Panc1 (cell line): ENCODE measurements around the gene B3GAT3. TPM values are rescaled to one million over a fixed set of nuclear protein-coding genes. Genes with fewer than 3 reads are reported as not detected.
A peak's percentile ranks its signal among the peaks of the same experiment; 100 is the strongest.

ENCODE experiments used
- ATAC-seq: fragments of 200-7000 bp; cut with Tn5 transposase; 2 replicates; pipeline ENCODE4 v1.9.1; 2020; ENCODE audit warnings: mild to moderate bottlenecking, moderate library complexity
- BruUV-seq: library from RNA; stranded (reverse); fragments of 400-500 nt; replicated peaks from 2 replicates; lab custom pipeline; 2021; lab: Mats Ljungman, UMichigan
- CTCF ChIA-PET: fragments of 300-600 bp; sonication (Branson Sonifier 250); formaldehyde crosslinking; loops from one replicate; lab custom pipeline; 2022; ENCODE audit warnings: antibody characterized with exemption; lab: Charles Lee
- POLR2A ChIA-PET: fragments of 300-600 bp; sonication (Branson Sonifier 250); formaldehyde crosslinking; loops from one replicate; lab custom pipeline; 2022; ENCODE audit warnings: antibody characterized with exemption; lab: Charles Lee
- DNase-seq: peaks from one replicate; pipeline ENCODE4 v3.0.0-alpha.2; 2010; ENCODE audit warnings: low read depth, low spot score
- H3K27ac ChIP-seq: 2 replicates; pipeline ENCODE4 v1.5.1; 2011; ENCODE audit warnings: mild to moderate bottlenecking, low read length, inconsistent platforms
- H3K27me3 ChIP-seq: fragments of 200-500 bp; sonication (Bioruptor generic); 2 replicates; pipeline ENCODE4 v1.6.0; 2014; ENCODE audit warnings: low read length, inconsistent platforms; ENCODE audit not compliant: control insufficient read depth, insufficient read depth
- H3K36me3 ChIP-seq: fragments of 200-500 bp; sonication (Bioruptor generic); 2 replicates; pipeline ENCODE4 v1.5.1; 2014; ENCODE audit warnings: inconsistent platforms, mild to moderate bottlenecking, low read length, moderate library complexity; ENCODE audit not compliant: control insufficient read depth, insufficient read depth
- H3K4me1 ChIP-seq: 2 replicates; pipeline ENCODE4 v1.5.1; 2011; ENCODE audit warnings: inconsistent platforms, mild to moderate bottlenecking, low read length, moderate library complexity; ENCODE audit not compliant: control insufficient read depth, insufficient read depth
- H3K4me3 ChIP-seq, 2 experiments: 2 replicates each; pipeline ENCODE4 v1.5.1; 2011 to 2012; ENCODE audit warnings: low read depth in 2 of 2, low read length in 2 of 2, mild to moderate bottlenecking in 2 of 2, inconsistent platforms in 1 of 2, moderate library complexity in 1 of 2
- H3K9me3 ChIP-seq: fragments of 200-500 bp; sonication (Bioruptor generic); 2 replicates; pipeline ENCODE4 v1.5.1; 2014; ENCODE audit warnings: low read depth, mild to moderate bottlenecking, inconsistent platforms, low read length, moderate library complexity; ENCODE audit not compliant: control insufficient read depth, insufficient read depth
- CTCF ChIP-seq: fragments of 450-650 bp; IDR thresholded peaks from 2 replicates; pipeline ENCODE4 v1.5.1; 2017; ENCODE audit warnings: mild to moderate bottlenecking
- POLR2AphosphoS5 ChIP-seq: IDR thresholded peaks from 2 replicates; pipeline ENCODE4 v1.6.1; 2012; ENCODE audit warnings: mild to moderate bottlenecking, low read depth, low read length, moderate library complexity
- REST ChIP-seq, 2 experiments: IDR thresholded peaks; 2 replicates each; pipeline ENCODE4 v1.6.1; 2011 to 2012; ENCODE audit warnings: low read depth in 2 of 2, control low read depth in 1 of 2, low read length in 1 of 2, mild to moderate bottlenecking in 1 of 2, moderate library complexity in 1 of 2; ENCODE audit not compliant: insufficient read depth in 1 of 2
- SIN3A ChIP-seq: IDR thresholded peaks from 2 replicates; pipeline ENCODE4 v1.6.1; 2012; ENCODE audit warnings: low read depth, mild to moderate bottlenecking, low read length, moderate library complexity, borderline replicate concordance; ENCODE audit not compliant: insufficient read depth
- TCF7L2 ChIP-seq: IDR thresholded peaks from 2 replicates; pipeline ENCODE4 v1.6.1; 2011; ENCODE audit warnings: mild to moderate bottlenecking, low read depth, low read length, inconsistent platforms
- in situ Hi-C: cut with HindIII; loops from 2 replicates; pipeline ENCODE4 v1.10.0; 2016; ENCODE audit warnings: low sequenced_read_pairs, low pct_unique_long_range_greater_than_20kb
- intact Hi-C: fragments of 100-400 bp; cut with micrococcal nuclease; formaldehyde crosslinking; loops from one replicate; pipeline ENCODE4 v1.10.0; 2022; ENCODE audit not compliant: unreplicated experiment
- total RNA-seq: library from RNA; stranded (reverse); gene quantifications from one replicate; pipeline ENCODE4 v1.2.1, GENCODE V29; 2021; ENCODE audit not compliant: unreplicated experiment

The B3GAT3 gene
- total RNA-seq, 1 experiment from 2014 or later = 68.2 TPM

- BruUV-seq = no TSS peak
- intact Hi-C loops = no loop called here
Measured at GRCh38 chr11:62591448-62592145, 30.2 kb downstream of the B3GAT3 start, which contains the start of gene TUT1. Gene TUT1, minus strand, starts transcription at chr11:62591523. Its CDS starts 38 bp downstream, at chr11:62591485.

More at GRCh38 chr11:62591448-62592145, 30.2 kb downstream of the B3GAT3 start, which contains the start of gene TUT1:
- ChIA-PET POLR2A (interaction anchor here (0.5 to 1.7 kb wide), 12 partner anchors 10 to 960 kb away, joined by 3 to 20 read pairs (median 4); partner anchors contain the start of genes AHNAK, C11orf98, CSKMT and EEF1G), CTCF (interaction anchor here (0.6 to 1.0 kb wide), 3 partner anchors 18 to 51 kb away, joined by 3 to 4 read pairs (median 3); partner anchors contain the start of gene EEF1G)
- Histone ChIP-seq H3K27ac (peak within 1 kb of the TSS; percentile 97), H3K27me3 (no peaks in the 10 kb centered on the region), H3K4me3 (peak within 1 kb of the TSS; percentile 74 to 86), H3K9me3 (no peaks in the 10 kb centered on the region), H3K4me1 (peaks cover 24% of the 10 kb centered on the region), H3K36me3 (peaks cover 14% of the 10 kb centered on the region)
- DNase-seq = peak; percentile 95
- peak; percentile 94 for ATAC-seq
- TF ChIP-seq SIN3A (no peak; the same call in none of the 2 replicates), CTCF (no peak), POLR2AphosphoS5 (peak; percentile 98), REST (IDR thresholded peaks at IDR 0.05; ENCODE audit: insufficient read depth in 1 of 2, low read depth in 2 of 2, low read length in 1 of 2) (peak; percentile 80 to 85; a peak in 3 of 4 replicates), TCF7L2 (peak; percentile 84)
- in situ Hi-C loops = no loop called here
